Ishikawa (cell line): ENCODE data around the gene FAM120AOS.

ENCODE experiments used
- CEBPB ChIP-seq: IDR thresholded peaks from 2 replicates; pipeline ENCODE4 v1.6.1; 2012
- CREB1 ChIP-seq: IDR thresholded peaks from 2 replicates; pipeline ENCODE4 v1.6.1; 2012; ENCODE audit warnings: low read depth
- EGR1 ChIP-seq: IDR thresholded peaks from 2 replicates; pipeline ENCODE4 v1.6.1; 2012
- EP300 ChIP-seq: IDR thresholded peaks from 2 replicates; pipeline ENCODE4 v1.6.1; 2012; ENCODE audit warnings: borderline replicate concordance
- FOXM1 ChIP-seq: IDR thresholded peaks from 2 replicates; pipeline ENCODE4 v1.6.1; 2012; ENCODE audit warnings: low read depth, borderline replicate concordance
- MAX ChIP-seq: IDR thresholded peaks from 2 replicates; pipeline ENCODE4 v1.6.1; 2012
- NFIC ChIP-seq: IDR thresholded peaks from 2 replicates; pipeline ENCODE4 v1.6.1; 2012
- RAD21 ChIP-seq: IDR thresholded peaks from 2 replicates; pipeline ENCODE4 v1.6.1; 2012; ENCODE audit warnings: low read depth
- REST ChIP-seq: IDR thresholded peaks from 2 replicates; pipeline ENCODE4 v1.6.1; 2012; ENCODE audit warnings: low read depth, mild to moderate bottlenecking
- TAF1 ChIP-seq: IDR thresholded peaks from 2 replicates; pipeline ENCODE4 v1.6.1; 2012; ENCODE audit warnings: low read depth, mild to moderate bottlenecking
- TCF12 ChIP-seq: IDR thresholded peaks from 2 replicates; pipeline ENCODE4 v1.6.1; 2012; ENCODE audit warnings: low read depth
- TEAD4 ChIP-seq: IDR thresholded peaks from 2 replicates; pipeline ENCODE4 v1.6.1; 2012
- USF1 ChIP-seq: IDR thresholded peaks from 2 replicates; pipeline ENCODE4 v1.6.1; 2012
- YY1 ChIP-seq: IDR thresholded peaks from 2 replicates; pipeline ENCODE4 v1.6.1; 2012; ENCODE audit warnings: low read depth
- ZBTB7A ChIP-seq: IDR thresholded peaks from 2 replicates; pipeline ENCODE4 v1.6.1; 2012; ENCODE audit warnings: low read depth

FAM120AOS gene

GRCh38 chr9:93446073-93446472, 7.3 kb downstream of the FAM120AOS start:
- TF ChIP-seq REST: no peak
- TF ChIP-seq YY1: no peak
- no peak for TF ChIP-seq CREB1

- no peak for TF ChIP-seq CREB1
- no peak for TF ChIP-seq REST
- no peak for TF ChIP-seq RAD21
- TF ChIP-seq TAF1: no peak
- no peak for TF ChIP-seq USF1
- no peak for TF ChIP-seq ZBTB7A
- TF ChIP-seq NFIC: no peak
- TF ChIP-seq EGR1: no peak
- TF ChIP-seq TEAD4: no peak
- TF ChIP-seq EP300: no peak
- TF ChIP-seq MAX: no peak
- TF ChIP-seq FOXM1: no peak
- no peak for TF ChIP-seq TCF12
- no peak for TF ChIP-seq CEBPB
Measured at GRCh38 chr9:93440896-93441580, 12.3 kb downstream of the FAM120AOS start.

GRCh38 chr9:93437996-93438395, 15.4 kb downstream of the FAM120AOS start:
- TF ChIP-seq CREB1: no peak
- TF ChIP-seq NFIC: no peak
- no peak for TF ChIP-seq REST
- TF ChIP-seq ZBTB7A: no peak
- TF ChIP-seq USF1: no peak
- TF ChIP-seq EGR1: no peak
- TF ChIP-seq TEAD4: no peak
- no peak for TF ChIP-seq RAD21
- no peak for TF ChIP-seq MAX
- TF ChIP-seq YY1: no peak
- no peak for TF ChIP-seq TCF12
- no peak for TF ChIP-seq EP300
- no peak for TF ChIP-seq FOXM1
- no peak for TF ChIP-seq TAF1
- TF ChIP-seq CEBPB: no peak

GRCh38 chr9:93436655-93437407, 16.6 kb downstream of the FAM120AOS start:
- TF ChIP-seq TCF12 (no peak), YY1 (no peak), USF1 (no peak), REST (no peak), RAD21 (no peak), TEAD4 (no peak), ZBTB7A (no peak), MAX (no peak), FOXM1 (no peak)
